Measurements from ENCODE around the gene SLC25A46.
A peak's percentile ranks its signal among the peaks of the same experiment; 100 is the strongest.
"Not testable (repeated sequence)": the region's sequence is repeated elsewhere in the genome, so short reads cannot be mapped to it uniquely, and the experiment has no call there.

SLC25A46 gene

DNA sequence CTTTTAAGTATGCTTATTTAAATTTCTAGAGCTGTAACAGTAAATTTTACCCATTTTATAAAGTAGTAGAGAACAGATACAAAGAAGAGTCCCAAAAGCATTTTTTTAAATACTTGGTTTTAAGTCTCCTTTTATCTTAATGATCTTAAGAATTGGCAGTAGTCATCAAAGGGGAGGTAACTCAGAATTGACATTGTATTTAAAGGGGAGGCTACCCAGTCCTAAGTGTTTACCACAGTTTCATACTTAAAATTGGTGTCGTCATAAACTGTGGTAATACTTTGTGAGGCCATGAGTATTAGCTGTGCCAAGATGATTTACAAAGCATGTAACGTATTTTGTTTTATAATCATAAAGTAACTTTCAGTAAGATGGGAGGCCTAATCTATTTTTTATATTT lies 14.8 kb downstream of the SLC25A46 start:
- FAIRE-seq: no peak
- DNase-seq (ENCODE audit: extremely low spot score, insufficient read length, low read depth): no peak

- FAIRE-seq: no peak
- DNase-seq (ENCODE audit: extremely low spot score, insufficient read length, low read depth): no peak
Measured at GRCh38 chr5:110754181-110754580, 15.4 kb downstream of the SLC25A46 start.

GRCh38 chr5:110757118-110757729 lies 18.4 kb downstream of the SLC25A46 start:
- FAIRE-seq (peak; percentile 68), DNase-seq (ENCODE audit: extremely low spot score, insufficient read length, low read depth) (no peak)

GRCh38 chr5:110760158-110760557 lies 21.4 kb downstream of the SLC25A46 start:
- no peak for DNase-seq (ENCODE audit: extremely low spot score, insufficient read length, low read depth)
- FAIRE-seq: no peak

DNA sequence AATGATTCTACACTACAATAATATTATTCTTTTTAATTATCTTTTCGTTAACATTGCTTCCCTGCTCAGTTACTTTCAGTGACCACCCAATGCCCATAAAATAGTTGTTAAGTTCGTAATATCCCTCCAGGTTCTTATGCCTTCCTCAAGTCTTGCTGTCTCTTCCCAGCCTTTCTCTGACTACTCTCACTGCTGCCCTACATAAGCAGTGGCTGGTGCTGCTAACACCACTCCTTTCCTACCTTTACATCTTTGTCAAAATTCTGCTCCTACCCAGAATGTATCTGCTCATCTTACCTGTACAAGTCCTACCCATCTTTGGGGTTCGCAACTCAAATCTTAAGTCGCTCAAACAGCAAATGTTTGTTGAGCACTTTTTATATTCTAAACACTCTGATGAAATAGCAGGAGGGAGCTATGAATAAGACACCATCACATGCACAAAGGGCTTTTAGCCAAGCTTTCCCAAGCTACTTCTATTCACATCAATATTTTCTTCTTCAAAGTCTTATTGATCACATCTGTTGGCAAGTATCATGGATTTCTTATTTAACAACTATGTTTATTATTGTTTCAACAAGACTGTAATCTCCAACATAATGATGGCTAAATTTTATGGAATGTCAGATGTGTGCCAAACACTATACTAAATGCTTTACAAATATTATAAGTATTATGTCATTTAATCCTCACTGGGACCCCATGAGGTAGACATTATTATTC lies 29.5 kb downstream of the SLC25A46 start:
- no peak for DNase-seq (ENCODE audit: extremely low spot score, insufficient read length, low read depth)
- no peak for FAIRE-seq

DNA sequence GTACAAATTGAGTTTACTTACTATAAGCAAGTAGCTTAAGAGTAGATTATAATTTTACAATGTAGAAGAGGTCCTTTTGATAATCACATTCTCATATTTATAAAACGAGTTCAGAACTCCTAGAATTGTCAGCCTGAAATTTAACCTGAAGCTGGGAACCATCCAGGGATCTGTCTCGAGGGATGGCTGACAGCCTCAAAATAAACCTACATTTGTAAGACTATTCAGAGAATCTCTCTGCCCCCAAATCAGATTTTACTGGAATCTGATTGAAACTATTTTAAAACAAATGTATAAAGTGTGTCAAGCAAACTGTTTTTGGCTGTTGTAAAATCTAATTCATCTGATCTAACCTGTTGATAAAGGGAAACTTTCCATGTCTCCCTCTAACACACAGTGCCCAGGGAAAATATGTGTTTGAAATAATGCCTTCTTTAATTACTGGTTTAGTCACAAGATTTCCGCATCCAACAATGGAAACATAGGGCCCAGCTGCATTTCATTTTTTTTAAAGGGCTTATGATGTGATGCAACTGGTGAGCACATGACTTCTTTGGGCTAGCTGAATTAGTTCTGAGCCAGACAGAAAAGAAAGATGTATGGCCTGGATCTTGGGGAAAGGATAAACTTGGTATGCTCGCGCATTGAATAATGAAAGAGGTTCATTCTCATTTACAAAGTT lies 30.3 kb downstream of the SLC25A46 start:
- no peak for DNase-seq (ENCODE audit: extremely low spot score, insufficient read length, low read depth)
- no peak for FAIRE-seq

DNA sequence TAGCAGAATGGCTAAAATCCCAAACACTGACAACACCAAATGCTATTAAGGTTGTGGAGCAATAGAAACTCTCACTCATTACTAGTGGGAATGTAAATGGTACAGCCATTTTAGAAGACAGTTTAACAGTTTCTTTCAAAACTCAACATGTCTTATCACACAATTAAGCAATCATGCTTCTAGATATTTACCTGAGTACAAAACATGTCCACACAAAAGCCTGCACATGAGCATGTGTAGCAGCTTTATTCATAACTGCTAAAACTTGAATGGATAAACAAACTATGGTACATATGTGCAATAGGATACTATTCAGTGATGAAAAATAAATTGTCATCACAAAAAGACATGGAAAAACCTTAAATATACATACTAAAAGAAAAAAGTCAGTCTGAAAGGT lies 31.5 kb downstream of the SLC25A46 start:
- peak; percentile 21 for FAIRE-seq
- no peak for DNase-seq (ENCODE audit: extremely low spot score, insufficient read length, low read depth)

- FAIRE-seq: no peak
Measured at GRCh38 chr5:110784901-110785300, 46.1 kb downstream of the SLC25A46 start.

DNA sequence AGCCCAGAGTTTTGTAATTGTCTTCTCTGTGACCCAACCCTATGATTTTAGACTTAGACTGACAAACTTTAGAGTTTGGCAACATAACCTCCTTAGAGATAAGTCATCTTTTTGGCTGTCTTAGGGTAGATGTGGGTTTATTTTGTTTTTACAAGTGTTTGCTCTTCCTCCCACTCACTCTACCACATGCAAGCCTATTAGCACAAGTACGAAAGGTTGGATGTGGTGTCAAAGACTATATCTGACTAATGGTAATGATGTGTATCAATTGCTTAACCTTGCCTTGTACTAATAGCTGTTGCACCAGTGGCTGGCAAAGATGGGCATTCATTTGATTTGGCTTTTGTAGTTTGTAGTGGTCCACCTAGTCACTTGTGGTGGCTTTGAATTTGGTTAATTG lies 46.5 kb downstream of the SLC25A46 start:
- DNase-seq (ENCODE audit: extremely low spot score, insufficient read length, low read depth) (no peak), FAIRE-seq (no peak)

More at GRCh38 chr5:110784901-110785300, 46.1 kb downstream of the SLC25A46 start:
- no peak for DNase-seq (ENCODE audit: extremely low spot score, insufficient read length, low read depth)

- DNase-seq (ENCODE audit: extremely low spot score, insufficient read length, low read depth); FAIRE-seq: not testable (repeated sequence)
Measured at GRCh38 chr5:110788006-110788405, 49.2 kb downstream of the SLC25A46 start.

DNA sequence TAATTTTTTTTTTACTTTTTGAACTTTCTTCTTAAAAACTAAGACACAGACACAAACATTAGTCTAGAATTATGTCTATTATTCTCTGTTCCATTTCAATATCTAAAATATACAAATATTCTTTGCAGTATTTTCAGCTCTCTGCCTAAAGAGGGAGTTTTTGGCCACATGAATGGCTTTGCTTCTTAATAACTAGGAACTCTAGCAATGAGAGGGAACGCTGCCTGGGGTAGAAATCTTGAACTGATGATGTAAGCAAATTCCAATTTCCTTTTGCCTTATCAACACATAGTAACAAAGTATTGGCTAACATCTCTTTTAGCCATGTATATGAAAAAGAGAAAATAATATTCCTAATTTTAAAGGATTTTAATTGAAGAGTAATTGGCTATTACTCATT lies 51.9 kb downstream of the SLC25A46 start:
- DNase-seq (ENCODE audit: extremely low spot score, insufficient read length, low read depth) (no peak), FAIRE-seq (no peak)

GRCh38 chr5:110802998-110803397 lies 64.2 kb downstream of the SLC25A46 start:
- DNase-seq (ENCODE audit: extremely low spot score, insufficient read length, low read depth) (no peak), FAIRE-seq (no peak)

DNA sequence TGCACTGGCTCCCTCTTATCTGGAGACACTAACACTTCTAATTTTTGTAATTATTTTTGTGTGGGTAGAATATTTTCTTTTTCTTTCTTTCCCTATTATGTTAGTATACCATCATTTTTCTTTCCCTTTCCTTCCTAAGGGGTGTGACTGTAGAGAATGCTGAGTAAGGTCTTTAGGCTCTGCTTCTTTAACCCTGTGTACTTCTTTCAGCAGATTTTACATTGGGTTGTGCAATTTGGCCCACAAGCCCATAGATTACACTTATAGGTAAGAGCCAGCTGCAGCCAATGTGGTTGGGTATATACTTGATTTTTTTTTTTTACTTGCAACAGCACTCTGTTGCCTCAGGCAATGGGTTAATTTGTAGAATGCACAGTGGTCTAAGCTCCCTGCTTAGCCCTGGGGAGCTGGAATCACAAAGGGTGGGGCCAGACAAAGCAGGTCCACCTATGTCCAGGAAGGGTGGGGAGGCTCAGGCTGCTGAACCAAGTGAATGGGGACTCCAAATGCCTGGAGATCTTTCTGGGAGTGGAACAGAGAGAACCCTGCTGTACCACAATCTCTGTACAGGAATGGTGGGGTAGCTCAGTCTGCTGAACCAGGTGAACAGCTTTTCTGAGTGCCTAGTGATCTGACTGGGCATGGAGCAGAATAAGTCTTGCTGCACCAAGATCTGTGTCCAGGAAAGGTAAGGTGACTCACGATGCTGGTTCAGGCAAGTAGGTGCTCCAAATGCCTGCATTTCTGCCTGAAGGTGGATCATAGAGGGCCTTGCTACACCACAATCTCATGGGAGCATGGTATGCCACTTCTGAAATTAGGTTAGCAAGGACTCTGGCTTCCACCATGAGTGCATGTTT lies 64.9 kb downstream of the SLC25A46 start:
- FAIRE-seq: no peak

DNA sequence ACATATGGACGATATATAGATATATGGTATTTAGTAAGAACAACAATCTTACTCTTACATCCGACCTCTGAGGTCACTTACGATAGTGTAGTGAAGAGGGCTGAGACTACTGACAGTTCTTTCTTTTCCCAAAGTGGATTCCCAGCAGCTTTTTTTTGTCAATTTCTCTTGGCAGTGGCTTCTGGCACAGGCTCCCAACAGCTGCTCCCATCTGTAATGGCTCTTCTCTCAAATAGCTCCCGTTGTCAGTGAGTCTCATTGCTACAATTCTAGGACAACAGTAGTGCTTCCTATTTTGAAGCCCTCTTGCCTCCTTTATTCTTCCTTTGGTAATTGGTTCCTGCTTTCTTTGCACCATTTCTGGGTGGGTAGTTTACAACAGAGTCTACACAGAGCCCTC lies 68.4 kb downstream of the SLC25A46 start:
- FAIRE-seq (no peak), DNase-seq (ENCODE audit: extremely low spot score, insufficient read length, low read depth) (no peak)

More for the DNA sequence above, 64.9 kb downstream of the SLC25A46 start:
- no peak for DNase-seq (ENCODE audit: extremely low spot score, insufficient read length, low read depth)

DNA sequence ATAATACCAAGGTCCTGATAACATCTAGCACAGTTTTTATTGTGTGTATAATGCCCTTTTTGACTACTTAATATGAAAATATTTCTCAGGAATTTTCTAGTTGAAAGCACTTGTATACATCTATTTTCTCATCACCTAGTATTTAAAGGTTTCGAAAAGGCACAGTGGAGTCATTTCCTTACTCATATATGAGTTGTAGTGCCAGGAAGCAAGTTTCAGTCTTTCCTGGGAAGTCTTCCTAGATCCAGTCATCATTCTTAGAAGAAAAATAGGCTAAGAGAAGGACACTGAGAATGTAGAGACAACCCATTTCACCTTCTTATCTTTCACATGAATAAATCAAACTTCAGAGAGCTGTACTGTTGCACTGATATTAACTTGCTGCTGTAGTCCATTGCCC lies 70.2 kb downstream of the SLC25A46 start:
- no peak for FAIRE-seq
- DNase-seq (ENCODE audit: extremely low spot score, insufficient read length, low read depth): no peak

All from GM18507 (cell line).